DMS53 treated with DMSO at 0.1 percent for 48 hours (cell line): ENCODE measurements around the gene CBX6.
"Not testable (repeated sequence)": the region's sequence is repeated elsewhere in the genome, so short reads cannot be mapped to it uniquely, and the experiment has no call there.

ENCODE experiments used
- DNase-seq: peaks from one replicate; lab custom pipeline; 2025; ENCODE audit not compliant: unreplicated experiment; lab: John Stamatoyannopoulos, UW

The CBX6 gene

DNA sequence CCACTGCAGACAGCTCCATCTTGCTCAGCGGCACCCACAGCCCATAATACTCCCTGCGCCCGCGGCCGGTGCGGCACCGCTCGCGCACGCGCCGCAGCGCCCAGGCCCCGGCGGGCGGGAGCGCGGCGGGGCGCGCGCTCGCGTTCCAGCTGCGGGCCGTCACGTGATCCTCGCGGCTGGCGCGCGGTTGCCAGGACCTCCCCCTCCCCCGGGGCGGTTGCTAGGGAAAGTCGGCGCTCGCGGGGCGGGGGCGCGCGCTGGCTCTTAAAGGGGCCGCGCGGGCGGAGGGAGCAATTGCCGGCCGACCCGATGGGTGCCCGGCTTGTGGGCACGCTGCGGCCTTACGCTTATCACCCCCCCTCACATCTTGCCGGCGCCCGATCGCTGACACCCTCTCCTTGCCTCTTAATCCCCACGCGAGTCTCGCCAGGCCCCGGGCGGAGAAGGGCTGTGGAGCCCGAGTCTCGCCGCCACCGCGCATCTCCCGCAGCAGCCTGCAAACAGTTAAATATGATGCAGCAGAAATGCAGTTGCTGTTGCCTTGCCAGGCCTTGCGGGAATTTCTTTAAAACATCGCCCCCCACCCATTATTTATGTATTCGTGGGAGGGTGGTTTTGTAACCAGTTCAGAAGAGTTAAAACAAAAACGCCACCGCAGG lies at the start of gene CBX6:
Gene CBX6 (minus strand): TSS at position 45 of the 659 bp plus-strand sequence. CDS start 26 bp downstream, at position 19.
- peak; percentile 62 for DNase-seq

- DNase-seq, result no peak
These were observed 49.8 kb upstream of the CBX6 start for GRCh38 chr22:38921806-38922205.

GRCh38 chr22:38921120-38921519 lies 49.1 kb upstream of the CBX6 start:
- peak; percentile 47 for DNase-seq

DNA sequence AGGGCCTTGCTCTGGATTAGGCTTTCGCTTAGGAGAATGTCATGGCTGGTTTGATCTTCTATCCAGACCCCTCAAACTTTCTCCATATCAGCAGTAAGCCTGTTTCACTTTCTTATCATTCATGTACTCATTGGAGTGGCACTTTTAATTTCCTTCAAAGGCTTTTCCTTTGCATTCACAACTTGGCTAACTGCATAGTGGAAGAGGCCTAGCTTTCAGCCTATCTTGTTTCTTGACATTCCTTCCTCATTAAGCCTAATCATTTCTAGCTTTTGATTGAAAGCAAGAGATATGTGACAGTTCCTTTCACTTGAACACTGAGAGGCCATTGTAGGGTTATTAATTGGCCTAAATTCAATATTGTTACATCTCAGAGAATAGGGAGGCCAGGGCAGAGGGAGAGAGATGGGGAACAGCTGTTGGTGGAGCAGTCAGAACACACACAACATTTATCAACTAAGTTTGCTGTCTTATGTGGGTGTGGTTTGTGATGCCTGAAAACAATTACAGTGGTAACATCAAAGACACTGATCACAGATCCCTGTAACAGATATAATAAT lies 47.7 kb upstream of the CBX6 start:
- no peak for DNase-seq

GRCh38 chr22:38911434-38911833 lies 39.4 kb upstream of the CBX6 start:
- DNase-seq, result no peak

DNA sequence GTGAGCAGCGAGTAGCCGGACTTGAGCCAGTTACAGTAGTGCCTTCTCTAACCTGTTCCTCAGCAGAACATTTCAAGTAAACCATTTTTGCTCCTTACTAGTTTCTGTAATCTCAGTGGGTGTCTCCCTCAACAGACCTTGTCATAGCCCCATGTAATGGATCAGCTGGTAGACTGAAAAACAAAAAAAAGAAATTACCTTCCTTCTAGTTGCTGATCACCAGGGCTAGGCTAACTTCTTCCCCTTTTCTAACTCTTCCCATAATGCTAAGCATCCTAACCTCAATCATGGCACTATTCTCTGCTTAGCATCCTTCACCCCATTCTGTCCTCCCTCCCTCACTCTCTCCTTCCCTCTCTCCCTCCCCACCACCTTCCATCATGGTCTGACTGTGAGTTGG lies 35.8 kb upstream of the CBX6 start:
- no peak for DNase-seq

DNA sequence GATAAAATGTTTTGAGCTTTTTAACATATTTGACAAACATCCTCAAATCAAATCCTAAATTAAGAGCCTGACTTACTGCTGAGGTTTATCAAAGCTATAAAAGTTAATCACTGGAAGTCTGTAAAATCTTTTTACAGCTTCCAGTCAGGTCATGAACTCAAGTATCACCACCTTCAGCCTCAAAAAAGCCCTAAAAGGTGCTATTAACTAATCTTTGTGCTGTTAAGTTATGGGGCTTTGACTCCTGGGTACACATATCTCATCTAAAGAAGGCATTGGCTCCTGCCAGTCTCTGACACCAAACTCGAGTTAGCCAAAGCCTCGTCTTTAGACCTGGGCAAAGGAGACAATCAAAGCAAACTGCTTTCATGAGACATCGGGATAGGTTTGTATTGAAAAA lies 34.0 kb upstream of the CBX6 start:
- no peak for DNase-seq

DNA sequence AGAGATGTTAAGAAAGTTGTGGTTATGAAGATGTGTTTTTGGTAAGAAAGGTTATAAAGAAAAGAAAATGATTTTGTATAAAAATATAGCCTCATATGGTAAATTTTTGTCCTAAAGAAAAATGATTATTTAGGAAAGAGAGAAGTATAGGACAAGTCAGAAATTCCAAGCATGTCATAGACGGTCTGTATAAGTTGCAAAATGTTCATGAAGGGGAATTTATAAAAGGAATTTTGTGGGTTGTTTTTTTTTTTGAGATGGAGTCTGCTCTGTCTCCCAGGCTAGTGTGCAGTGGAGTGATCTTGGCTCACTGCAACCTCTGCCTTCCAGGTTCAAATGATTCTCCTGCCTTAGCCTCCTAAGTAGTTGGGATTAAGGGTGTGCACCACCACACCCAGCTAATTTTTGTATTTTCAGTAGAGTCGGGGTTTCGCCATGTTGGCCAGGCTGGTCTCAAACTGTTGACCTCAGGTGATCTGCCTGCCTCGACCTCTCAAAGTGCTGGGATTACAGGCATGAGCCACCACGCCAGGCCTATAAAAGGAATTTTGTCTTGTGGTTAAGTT lies 32.1 kb upstream of the CBX6 start:
- DNase-seq, result not testable (repeated sequence)

DNA sequence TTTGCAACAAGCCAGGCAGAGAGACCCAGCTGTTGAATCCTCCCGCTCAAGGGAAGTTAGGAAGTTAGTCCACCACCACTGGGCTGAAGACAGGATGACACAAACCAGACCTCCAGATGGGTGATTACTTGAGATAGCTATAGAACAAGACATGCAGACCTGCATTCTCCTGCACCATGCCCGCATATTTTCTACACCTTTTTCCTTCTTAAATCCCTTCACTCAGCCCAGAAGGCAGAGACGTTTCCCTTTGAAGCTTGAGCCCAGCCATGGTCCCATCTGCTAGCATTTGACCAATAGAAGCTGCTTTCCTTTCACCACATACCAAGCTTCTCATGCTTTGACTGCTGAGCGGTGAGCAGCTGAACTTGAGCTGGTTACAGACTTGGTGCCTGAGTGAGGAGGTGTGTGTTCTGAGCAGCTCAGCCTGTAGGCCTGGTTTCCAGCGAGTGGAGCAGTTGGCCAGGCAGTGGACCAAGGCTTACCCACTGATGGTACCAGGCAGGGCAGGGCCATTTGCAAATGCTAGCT lies 29.2 kb upstream of the CBX6 start:
- DNase-seq, result no peak

GRCh38 chr22:38900677-38901076 lies 28.7 kb upstream of the CBX6 start:
- DNase-seq, result no peak

GRCh38 chr22:38891256-38891655 lies 19.2 kb upstream of the CBX6 start:
- no peak for DNase-seq

GRCh38 chr22:38890377-38890776 lies 18.4 kb upstream of the CBX6 start:
- no peak for DNase-seq

GRCh38 chr22:38886333-38886732 lies 14.3 kb upstream of the CBX6 start:
- no peak for DNase-seq

GRCh38 chr22:38882972-38883622 lies 11.1 kb upstream of the CBX6 start:
- no peak for DNase-seq

DNA sequence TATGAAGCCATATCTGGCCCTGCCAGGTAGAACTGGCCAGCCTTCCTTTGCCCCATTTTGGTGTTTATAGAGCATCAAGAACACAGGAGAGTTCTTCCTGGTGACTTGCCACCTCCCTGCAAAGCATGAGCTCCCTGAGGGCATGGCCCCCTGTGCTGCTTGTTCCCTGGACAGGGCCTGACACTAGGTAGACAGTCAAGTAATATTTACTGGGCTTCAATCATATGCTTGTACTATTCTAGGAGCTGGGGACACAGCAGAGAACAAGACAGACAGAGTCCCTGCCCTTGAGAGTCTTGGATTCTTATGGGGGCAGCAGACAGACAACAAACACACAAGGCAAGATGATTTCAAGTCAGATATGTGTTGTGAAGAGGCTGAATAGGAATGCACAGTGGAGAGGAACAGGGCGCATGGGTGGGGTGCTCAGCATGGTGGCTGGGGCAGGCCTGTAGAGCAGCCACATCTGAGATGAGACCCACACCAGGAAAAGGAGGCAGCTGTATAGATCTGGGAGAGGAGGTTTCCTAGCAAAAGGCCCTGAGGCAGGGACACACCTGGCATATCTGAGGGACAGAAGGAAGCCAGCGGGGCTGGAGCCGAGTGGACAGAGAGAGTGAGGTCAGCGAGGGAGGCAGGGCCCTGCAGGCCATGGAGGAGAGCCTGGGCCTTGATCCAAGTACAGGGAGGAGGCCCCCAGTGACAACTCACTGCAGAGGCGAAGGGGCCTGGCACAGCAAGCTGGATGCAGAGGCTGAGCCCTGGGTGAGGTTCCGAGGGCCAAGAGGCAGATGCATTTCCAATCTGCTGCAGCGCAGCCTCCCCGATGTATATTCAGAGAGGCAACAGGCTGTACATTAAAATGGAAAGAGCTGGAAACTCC lies 10.2 kb upstream of the CBX6 start:
- DNase-seq, result no peak

DNA sequence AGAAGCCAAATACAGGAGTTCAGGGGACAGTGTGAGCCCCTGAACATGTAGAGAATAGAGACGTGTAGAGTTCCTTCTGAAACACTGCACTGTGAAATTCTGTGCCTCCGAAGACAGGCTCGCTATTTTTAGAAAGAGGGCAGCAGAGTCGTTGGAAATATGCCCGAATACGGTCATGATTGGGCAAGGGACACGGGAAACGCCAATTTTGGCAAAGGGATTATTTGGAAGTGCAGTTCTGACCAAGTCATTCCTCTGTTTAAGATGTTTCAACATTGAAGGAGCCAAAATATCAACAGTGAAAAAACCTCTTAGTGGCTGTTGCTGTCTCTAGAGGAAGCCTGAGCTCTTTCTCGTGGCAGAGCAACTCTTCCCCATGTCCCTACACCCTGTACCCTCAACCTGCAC lies 9.5 kb upstream of the CBX6 start:
- no peak for DNase-seq

DNA sequence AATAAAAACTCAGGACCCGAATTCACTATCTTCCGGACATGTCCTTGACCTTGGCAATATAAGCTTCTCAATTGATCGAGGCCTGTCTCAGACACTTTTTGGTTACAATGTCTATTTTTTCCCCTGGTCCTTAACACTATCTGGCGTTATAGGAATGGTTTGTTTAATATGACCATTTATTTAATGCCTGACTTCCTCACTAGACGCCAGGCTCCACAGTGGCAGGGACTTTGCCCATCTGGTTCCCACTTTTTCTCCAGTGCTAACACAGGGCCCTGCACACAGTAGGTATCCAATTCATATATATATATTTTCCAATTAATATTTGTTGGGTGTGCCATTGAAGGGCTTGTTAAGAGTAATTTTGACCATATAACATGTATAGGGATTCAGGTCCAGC lies 7.9 kb upstream of the CBX6 start:
- DNase-seq, result no peak

DNA sequence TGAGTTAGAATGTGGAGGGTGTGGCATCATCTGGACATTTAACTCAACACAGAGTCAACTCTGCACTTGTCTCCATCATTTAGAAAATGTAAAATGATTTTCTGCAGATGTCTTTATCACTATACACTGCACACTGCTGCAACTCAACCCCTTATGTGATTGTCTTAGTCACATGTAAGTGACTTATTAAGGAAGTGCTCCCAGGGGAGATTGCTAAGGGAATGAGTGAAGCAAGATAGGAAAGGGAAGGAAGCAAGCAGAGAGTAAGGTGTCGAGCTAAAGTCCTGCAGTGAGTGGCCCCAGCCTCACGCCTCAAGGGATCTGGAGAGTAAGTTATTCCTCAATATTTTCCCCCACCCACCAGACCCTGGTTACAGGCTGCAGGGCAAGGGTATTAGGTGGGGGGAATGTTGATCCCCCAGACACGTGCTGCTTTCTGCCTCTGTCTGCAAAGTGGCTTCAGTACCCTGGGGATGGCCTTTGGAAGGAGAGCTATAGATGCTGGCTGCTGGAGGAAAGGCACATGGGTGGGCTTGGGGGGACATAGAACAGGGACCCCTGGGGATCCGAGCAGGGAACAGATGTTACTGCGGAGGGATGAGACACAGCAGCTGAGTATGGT lies 7.2 kb upstream of the CBX6 start:
- DNase-seq, result no peak

GRCh38 chr22:38878001-38878400 lies 6.0 kb upstream of the CBX6 start:
- DNase-seq, result no peak

DNA sequence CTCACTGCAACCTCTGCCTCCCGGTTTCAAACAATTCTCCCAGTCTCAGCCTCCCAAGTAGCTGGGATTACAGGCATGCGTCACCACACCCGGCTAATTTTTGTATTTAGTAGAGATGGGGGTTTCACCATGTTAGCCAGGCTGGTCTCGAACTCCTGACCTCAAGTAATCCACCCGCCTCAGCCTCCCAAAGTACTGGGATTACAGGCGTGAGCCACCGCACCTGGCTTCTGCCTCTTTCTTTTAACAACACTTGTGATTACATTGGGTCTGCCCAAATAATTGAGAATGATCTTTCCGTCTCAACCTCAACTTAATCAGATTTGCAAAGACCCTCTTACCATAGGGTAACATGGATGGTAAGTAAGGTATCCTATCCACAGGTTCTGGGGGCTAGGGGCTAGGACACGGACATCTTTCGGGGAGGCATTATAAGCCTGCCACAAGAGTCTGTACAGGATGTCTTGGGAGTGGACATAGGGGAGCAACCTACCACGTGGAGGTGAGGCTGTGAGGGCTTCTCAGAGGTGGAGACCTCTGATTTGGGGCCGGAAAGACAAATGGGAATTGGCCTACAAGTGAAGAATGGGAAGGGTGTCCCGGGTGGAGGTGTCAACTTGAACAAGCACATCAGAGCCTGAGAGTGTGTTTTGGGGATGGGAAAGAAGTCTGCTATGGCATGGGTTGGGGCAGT lies 2.7 kb upstream of the CBX6 start:
- DNase-seq, result no peak
